DND-41 (cell line): ENCODE results near the gene BZW2.

Source experiments
- EZH2 ChIP-seq: IDR thresholded peaks from 3 replicates; pipeline ENCODE4 v1.6.1; 2012; ENCODE audit warnings: borderline replicate concordance, low read depth, mild to moderate bottlenecking, moderate library complexity, low read length, inconsistent platforms; ENCODE audit not compliant: severe bottlenecking
- TF ChIP-seq, protein P1 (sequence below): IDR thresholded peaks from 2 replicates; pipeline ENCODE4 v1.5.1; 2012; ENCODE audit warnings: borderline replicate concordance, low read length, moderate library complexity, mild to moderate bottlenecking; ENCODE audit not compliant: poor library complexity, severe bottlenecking; ENCODE audit errors: extremely low read depth

GRCh38 chr7:16655394-16655793 is 9.4 kb downstream of the BZW2 start:
- TF ChIP-seq, protein P1, sequence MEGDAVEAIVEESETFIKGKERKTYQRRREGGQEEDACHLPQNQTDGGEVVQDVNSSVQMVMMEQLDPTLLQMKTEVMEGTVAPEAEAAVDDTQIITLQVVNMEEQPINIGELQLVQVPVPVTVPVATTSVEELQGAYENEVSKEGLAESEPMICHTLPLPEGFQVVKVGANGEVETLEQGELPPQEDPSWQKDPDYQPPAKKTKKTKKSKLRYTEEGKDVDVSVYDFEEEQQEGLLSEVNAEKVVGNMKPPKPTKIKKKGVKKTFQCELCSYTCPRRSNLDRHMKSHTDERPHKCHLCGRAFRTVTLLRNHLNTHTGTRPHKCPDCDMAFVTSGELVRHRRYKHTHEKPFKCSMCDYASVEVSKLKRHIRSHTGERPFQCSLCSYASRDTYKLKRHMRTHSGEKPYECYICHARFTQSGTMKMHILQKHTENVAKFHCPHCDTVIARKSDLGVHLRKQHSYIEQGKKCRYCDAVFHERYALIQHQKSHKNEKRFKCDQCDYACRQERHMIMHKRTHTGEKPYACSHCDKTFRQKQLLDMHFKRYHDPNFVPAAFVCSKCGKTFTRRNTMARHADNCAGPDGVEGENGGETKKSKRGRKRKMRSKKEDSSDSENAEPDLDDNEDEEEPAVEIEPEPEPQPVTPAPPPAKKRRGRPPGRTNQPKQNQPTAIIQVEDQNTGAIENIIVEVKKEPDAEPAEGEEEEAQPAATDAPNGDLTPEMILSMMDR: no peak
- no peak for TF ChIP-seq EZH2
